ENCODE data around the gene LPP.

Gene LPP

GRCh38 chr3:188319569-188319968, 165.6 kb downstream of the LPP start:
- Histone ChIP-seq H3K9me3 (ENCODE audit: control insufficient read depth, insufficient read depth, low read length) (no peaks in the 10 kb centered on the region), H3K4me1 (ENCODE audit: control insufficient read depth, insufficient read depth, low read length) (no peaks in the 10 kb centered on the region), H3K36me3 (ENCODE audit: control insufficient read depth, insufficient read depth, low read length) (no peaks in the 10 kb centered on the region), H3K9ac (ENCODE audit: low read depth, low read length) (no peak overlapping the region), H3K27ac (ENCODE audit: low read depth, low read length) (no peak overlapping the region), H3K4me3 (ENCODE audit: low read depth, low read length) (no peak overlapping the region), H3K27me3 (ENCODE audit: control insufficient read depth, insufficient read depth, low read length) (no peaks in the 10 kb centered on the region)

DNA sequence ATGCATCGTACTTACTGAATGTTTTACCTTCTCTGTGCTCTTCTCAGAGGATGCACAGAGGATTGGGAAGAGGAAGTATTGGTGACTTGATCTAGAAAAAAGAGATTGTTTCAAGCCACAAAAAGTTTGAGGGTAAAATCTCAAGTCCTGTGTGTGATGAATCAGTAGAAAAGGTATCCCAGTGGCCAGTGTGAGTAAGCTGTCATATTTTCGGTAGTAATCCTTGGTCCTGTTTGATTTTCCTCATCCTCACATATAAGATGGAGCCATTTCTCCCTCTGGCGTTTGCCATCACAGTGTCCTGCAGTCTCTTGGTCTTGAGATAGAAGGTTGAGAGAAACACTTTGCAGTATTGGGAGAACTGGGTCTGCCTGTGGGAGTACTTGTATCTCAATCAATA, 166.8 kb downstream of the LPP start:
- no peaks in the 10 kb centered on the region for H3K4me1 ChIP-seq (ENCODE audit: control insufficient read depth, insufficient read depth, low read length)
- H3K9me3 ChIP-seq (ENCODE audit: control insufficient read depth, insufficient read depth, low read length) = no peaks in the 10 kb centered on the region
- H3K27me3 ChIP-seq (ENCODE audit: control insufficient read depth, insufficient read depth, low read length) = no peaks in the 10 kb centered on the region
- no peak overlapping the region for H3K27ac ChIP-seq (ENCODE audit: low read depth, low read length)
- H3K36me3 ChIP-seq (ENCODE audit: control insufficient read depth, insufficient read depth, low read length) = no peaks in the 10 kb centered on the region
- no peak overlapping the region for H3K4me3 ChIP-seq (ENCODE audit: low read depth, low read length)
- no peak overlapping the region for H3K9ac ChIP-seq (ENCODE audit: low read depth, low read length)

- Histone ChIP-seq H3K27ac (ENCODE audit: low read depth, low read length) (no peak overlapping the region), H3K27me3 (ENCODE audit: control insufficient read depth, insufficient read depth, low read length) (no peaks in the 10 kb centered on the region), H3K4me3 (ENCODE audit: low read depth, low read length) (no peak overlapping the region)
Observed at GRCh38 chr3:188321258-188321657, 167.3 kb downstream of the LPP start.

DNA sequence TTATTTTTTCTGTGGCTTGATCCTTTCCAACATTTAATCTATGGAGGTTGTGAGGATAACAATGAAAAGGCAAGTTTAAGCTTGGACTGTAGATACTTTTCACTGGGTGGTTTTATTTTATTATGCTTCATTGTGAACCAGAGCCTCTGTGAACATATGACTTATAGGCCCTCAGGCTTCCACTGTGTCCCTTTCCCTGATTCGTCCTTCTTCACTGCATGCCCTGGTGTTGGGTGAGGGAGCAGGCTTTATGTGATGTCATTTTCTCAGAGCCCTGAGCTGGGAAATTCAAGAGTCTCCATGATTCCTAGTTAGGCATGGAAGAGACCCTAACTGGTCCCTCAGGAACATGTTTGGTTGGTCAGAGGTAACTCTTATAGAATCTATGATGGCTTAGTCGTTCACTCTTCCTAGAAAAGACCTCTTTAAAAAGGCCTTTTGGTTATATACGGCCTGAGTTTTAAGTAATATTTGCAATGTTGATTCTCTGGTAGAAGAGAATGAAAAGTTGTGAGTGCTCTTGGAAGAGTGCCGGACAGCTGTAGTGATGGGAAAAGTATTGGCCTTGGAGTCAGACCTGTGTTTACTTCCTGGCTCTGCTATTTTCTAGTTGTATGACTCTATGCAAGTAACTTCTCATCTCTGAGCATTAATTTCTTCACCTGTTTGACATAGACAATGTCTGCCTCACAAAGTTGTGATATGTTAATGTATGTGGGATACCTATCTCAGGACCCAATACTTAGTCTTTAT, 168.4 kb downstream of the LPP start:
- Histone ChIP-seq H3K27me3 (ENCODE audit: control insufficient read depth, insufficient read depth, low read length) (no peaks in the 10 kb centered on the region), H3K9ac (ENCODE audit: low read depth, low read length) (no peak overlapping the region), H3K36me3 (ENCODE audit: control insufficient read depth, insufficient read depth, low read length) (no peaks in the 10 kb centered on the region), H3K4me3 (ENCODE audit: low read depth, low read length) (no peak overlapping the region), H3K27ac (ENCODE audit: low read depth, low read length) (no peak overlapping the region), H3K9me3 (ENCODE audit: control insufficient read depth, insufficient read depth, low read length) (no peaks in the 10 kb centered on the region), H3K4me1 (ENCODE audit: control insufficient read depth, insufficient read depth, low read length) (no peaks in the 10 kb centered on the region)

More at GRCh38 chr3:188321258-188321657, 167.3 kb downstream of the LPP start:
- Histone ChIP-seq H3K9ac (ENCODE audit: low read depth, low read length) (no peak overlapping the region), H3K36me3 (ENCODE audit: control insufficient read depth, insufficient read depth, low read length) (no peaks in the 10 kb centered on the region), H3K4me1 (ENCODE audit: control insufficient read depth, insufficient read depth, low read length) (no peaks in the 10 kb centered on the region), H3K9me3 (ENCODE audit: control insufficient read depth, insufficient read depth, low read length) (no peaks in the 10 kb centered on the region)

DNA sequence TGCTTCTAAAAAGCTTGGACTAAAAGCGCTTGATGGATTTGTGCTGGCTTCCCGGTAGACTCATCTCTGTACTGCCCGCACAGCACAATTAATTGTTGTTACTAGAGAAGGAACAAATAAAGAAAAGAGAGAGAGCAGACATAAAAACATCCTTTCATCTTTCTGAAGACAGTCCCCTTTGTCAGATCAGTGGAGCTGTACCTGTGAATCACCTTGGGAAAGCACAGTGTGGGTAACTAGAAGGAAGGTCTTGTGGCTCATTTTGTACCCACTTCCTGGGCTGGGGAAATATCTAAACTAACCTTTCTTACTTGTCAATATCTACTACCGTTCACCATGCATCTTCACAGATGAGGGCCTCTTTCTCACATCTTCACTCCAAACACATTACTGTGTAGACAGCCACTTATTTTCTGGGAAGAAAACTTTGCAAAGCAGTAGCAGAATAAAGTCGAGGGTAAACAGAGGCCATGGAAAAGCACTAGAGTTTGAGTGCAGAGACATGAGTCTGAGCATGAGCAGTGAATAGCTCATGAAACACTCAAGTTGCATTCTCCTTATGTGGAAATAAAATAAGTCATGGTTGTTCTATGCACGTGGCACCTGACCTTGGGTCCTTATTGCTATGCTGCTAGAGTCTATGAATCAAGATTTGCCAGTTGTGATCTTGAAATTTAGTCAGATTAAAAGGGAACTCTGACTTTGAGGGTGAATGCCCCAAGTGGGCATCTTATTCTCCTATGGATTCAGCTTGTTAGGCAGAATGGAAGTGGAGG, 169.3 kb downstream of the LPP start:
- H3K27me3 ChIP-seq (ENCODE audit: control insufficient read depth, insufficient read depth, low read length) = no peaks in the 10 kb centered on the region
- no peaks in the 10 kb centered on the region for H3K9me3 ChIP-seq (ENCODE audit: control insufficient read depth, insufficient read depth, low read length)
- no peaks in the 10 kb centered on the region for H3K36me3 ChIP-seq (ENCODE audit: control insufficient read depth, insufficient read depth, low read length)
- H3K27ac ChIP-seq (ENCODE audit: low read depth, low read length) = no peak overlapping the region
- H3K4me1 ChIP-seq (ENCODE audit: control insufficient read depth, insufficient read depth, low read length) = no peaks in the 10 kb centered on the region
- H3K4me3 ChIP-seq (ENCODE audit: low read depth, low read length) = no peak overlapping the region
- no peak overlapping the region for H3K9ac ChIP-seq (ENCODE audit: low read depth, low read length)

- H3K9me3 ChIP-seq (ENCODE audit: control insufficient read depth, insufficient read depth, low read length) = no peaks in the 10 kb centered on the region
- no peak overlapping the region for H3K27ac ChIP-seq (ENCODE audit: low read depth, low read length)
- H3K4me3 ChIP-seq (ENCODE audit: low read depth, low read length) = no peak overlapping the region
- no peaks in the 10 kb centered on the region for H3K27me3 ChIP-seq (ENCODE audit: control insufficient read depth, insufficient read depth, low read length)
- no peaks in the 10 kb centered on the region for H3K36me3 ChIP-seq (ENCODE audit: control insufficient read depth, insufficient read depth, low read length)
- no peaks in the 10 kb centered on the region; the same call in 1 of the 2 replicates for H3K4me1 ChIP-seq (ENCODE audit: control insufficient read depth, insufficient read depth, low read length)
- no peak overlapping the region for H3K9ac ChIP-seq (ENCODE audit: low read depth, low read length)
Observed at GRCh38 chr3:188326111-188326510, 172.2 kb downstream of the LPP start.

GRCh38 chr3:188326968-188327367, 173.0 kb downstream of the LPP start:
- Histone ChIP-seq H3K4me3 (ENCODE audit: low read depth, low read length) (no peak overlapping the region), H3K9ac (ENCODE audit: low read depth, low read length) (no peak overlapping the region), H3K4me1 (ENCODE audit: control insufficient read depth, insufficient read depth, low read length) (no peaks in the 10 kb centered on the region; the same call in 1 of the 2 replicates), H3K27ac (ENCODE audit: low read depth, low read length) (no peak overlapping the region), H3K27me3 (ENCODE audit: control insufficient read depth, insufficient read depth, low read length) (no peaks in the 10 kb centered on the region), H3K36me3 (ENCODE audit: control insufficient read depth, insufficient read depth, low read length) (no peaks in the 10 kb centered on the region), H3K9me3 (ENCODE audit: control insufficient read depth, insufficient read depth, low read length) (no peaks in the 10 kb centered on the region)

- H3K9me3 ChIP-seq (ENCODE audit: control insufficient read depth, insufficient read depth, low read length) = no peaks in the 10 kb centered on the region
- no peak overlapping the region for H3K4me3 ChIP-seq (ENCODE audit: low read depth, low read length)
- no peak overlapping the region for H3K9ac ChIP-seq (ENCODE audit: low read depth, low read length)
- H3K4me1 ChIP-seq (ENCODE audit: control insufficient read depth, insufficient read depth, low read length) = no peaks in the 10 kb centered on the region; the same call in 1 of the 2 replicates
- H3K27ac ChIP-seq (ENCODE audit: low read depth, low read length) = no peak overlapping the region
- no peaks in the 10 kb centered on the region for H3K36me3 ChIP-seq (ENCODE audit: control insufficient read depth, insufficient read depth, low read length)
- no peaks in the 10 kb centered on the region for H3K27me3 ChIP-seq (ENCODE audit: control insufficient read depth, insufficient read depth, low read length)
Observed at GRCh38 chr3:188327433-188327832, 173.5 kb downstream of the LPP start.

DNA sequence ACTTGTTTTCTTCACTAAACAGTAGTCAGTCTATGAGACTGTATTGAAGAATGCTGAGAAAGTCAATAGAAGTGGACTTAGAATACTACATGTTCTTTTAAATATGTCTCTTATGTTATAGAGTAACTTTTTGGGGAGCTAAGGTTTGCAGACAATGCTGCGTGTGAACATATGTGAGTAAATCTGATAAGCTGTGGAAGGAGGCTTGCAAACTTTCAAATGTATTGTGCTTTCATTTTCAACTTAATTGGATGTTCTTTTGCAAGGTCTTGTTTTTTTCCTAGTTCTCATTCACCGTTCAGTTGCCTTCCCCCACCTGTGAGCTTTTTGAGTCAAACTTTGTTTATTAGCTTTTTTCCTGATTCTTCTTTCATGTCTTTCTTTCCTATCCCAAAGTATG, 176.2 kb downstream of the LPP start:
- Histone ChIP-seq H3K36me3 (ENCODE audit: control insufficient read depth, insufficient read depth, low read length) (no peaks in the 10 kb centered on the region), H3K4me3 (ENCODE audit: low read depth, low read length) (no peak overlapping the region), H3K9ac (ENCODE audit: low read depth, low read length) (no peak overlapping the region), H3K27me3 (ENCODE audit: control insufficient read depth, insufficient read depth, low read length) (no peaks in the 10 kb centered on the region), H3K9me3 (ENCODE audit: control insufficient read depth, insufficient read depth, low read length) (no peaks in the 10 kb centered on the region), H3K27ac (ENCODE audit: low read depth, low read length) (no peak overlapping the region), H3K4me1 (ENCODE audit: control insufficient read depth, insufficient read depth, low read length) (no peaks in the 10 kb centered on the region; the same call in 1 of the 2 replicates)

DNA sequence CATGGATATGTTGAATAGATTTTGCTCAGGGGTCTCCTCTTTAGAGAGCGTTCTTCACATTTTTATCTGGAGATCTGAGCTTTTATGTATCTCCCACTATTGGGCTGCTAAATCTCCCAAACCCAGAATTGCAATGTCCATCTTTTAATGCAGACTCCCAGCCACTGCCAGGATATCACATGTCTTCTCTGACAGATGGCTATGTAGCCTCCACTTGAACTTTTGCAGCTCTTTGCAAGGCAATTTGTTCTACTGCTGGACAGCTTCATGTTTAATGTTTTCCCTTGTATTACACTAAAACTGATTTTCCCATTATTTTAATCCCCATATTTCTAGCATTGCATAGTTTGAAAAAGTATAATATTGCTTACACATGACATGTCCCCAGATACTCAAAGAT, 177.2 kb downstream of the LPP start:
- no peaks in the 10 kb centered on the region for H3K36me3 ChIP-seq (ENCODE audit: control insufficient read depth, insufficient read depth, low read length)
- H3K4me1 ChIP-seq (ENCODE audit: control insufficient read depth, insufficient read depth, low read length) = no peaks in the 10 kb centered on the region; the same call in 1 of the 2 replicates
- H3K9ac ChIP-seq (ENCODE audit: low read depth, low read length) = no peak overlapping the region
- no peaks in the 10 kb centered on the region for H3K27me3 ChIP-seq (ENCODE audit: control insufficient read depth, insufficient read depth, low read length)
- no peaks in the 10 kb centered on the region for H3K9me3 ChIP-seq (ENCODE audit: control insufficient read depth, insufficient read depth, low read length)
- no peak overlapping the region for H3K27ac ChIP-seq (ENCODE audit: low read depth, low read length)
- no peak overlapping the region for H3K4me3 ChIP-seq (ENCODE audit: low read depth, low read length)

- H3K9me3 ChIP-seq (ENCODE audit: control insufficient read depth, insufficient read depth, low read length) = no peaks in the 10 kb centered on the region
- H3K4me1 ChIP-seq (ENCODE audit: control insufficient read depth, insufficient read depth, low read length) = no peaks in the 10 kb centered on the region; the same call in 1 of the 2 replicates
- H3K27me3 ChIP-seq (ENCODE audit: control insufficient read depth, insufficient read depth, low read length) = no peaks in the 10 kb centered on the region
- no peak overlapping the region for H3K4me3 ChIP-seq (ENCODE audit: low read depth, low read length)
- H3K36me3 ChIP-seq (ENCODE audit: control insufficient read depth, insufficient read depth, low read length) = no peaks in the 10 kb centered on the region
- no peak overlapping the region for H3K27ac ChIP-seq (ENCODE audit: low read depth, low read length)
- no peak overlapping the region for H3K9ac ChIP-seq (ENCODE audit: low read depth, low read length)
Observed at GRCh38 chr3:188332085-188332484, 178.1 kb downstream of the LPP start.
